CD14-positive monocyte (primary cell): ENCODE measurements around the gene GAS6. TPM values are rescaled to one million over a fixed set of nuclear protein-coding genes. Genes with fewer than 3 reads are reported as not detected.

Experiments used
- DNase-seq, 3 donors: peaks; one replicate each; pipeline ENCODE4 v3.0.0-alpha.2; 2011 to 2022
- H2AFZ ChIP-seq: 2 replicates; pipeline ENCODE4 v1.6.0; 2012; ENCODE audit warnings: mild to moderate bottlenecking, low read depth, low read length, inconsistent platforms; ENCODE audit not compliant: insufficient read depth, poor library complexity, severe bottlenecking
- H3K27ac ChIP-seq, 2 donors: 1 replicate in 1 of 2; 2 replicates in 1 of 2; pipeline ENCODE4 v1.5.1; 2012 to 2013; ENCODE audit warnings: low read length in 2 of 2, control low read depth in 1 of 2, inconsistent platforms in 1 of 2, low read depth in 1 of 2, mild to moderate bottlenecking in 1 of 2
- H3K27me3 ChIP-seq, 2 donors: one replicate each; pipeline versions ENCODE4 v1.6.0 to v1.6.1; 2011 to 2013; ENCODE audit warnings: low read length in 2 of 2; ENCODE audit not compliant: control insufficient read depth in 2 of 2, insufficient read depth in 2 of 2
- H3K36me3 ChIP-seq, 2 donors: replicated peaks in 1 of 2; 1 replicate in 1 of 2; 2 replicates in 1 of 2; pipeline versions ENCODE4 v1.5.1 to v1.6.1; 2012 to 2013; ENCODE audit warnings: low read length in 2 of 2, control low read depth in 1 of 2, inconsistent platforms in 1 of 2, mild to moderate bottlenecking in 1 of 2; ENCODE audit not compliant: insufficient read depth in 2 of 2, control insufficient read depth in 1 of 2
- H3K4me1 ChIP-seq, 2 donors: 1 replicate in 1 of 2; 2 replicates in 1 of 2; pipeline versions ENCODE4 v1.5.1 to v1.6.1; 2012 to 2013; ENCODE audit warnings: low read length in 2 of 2, control low read depth in 1 of 2, inconsistent platforms in 1 of 2, mild to moderate bottlenecking in 1 of 2, moderate library complexity in 1 of 2; ENCODE audit not compliant: insufficient read depth in 2 of 2, control insufficient read depth in 1 of 2
- H3K4me2 ChIP-seq: replicated peaks from 2 replicates; pipeline ENCODE3; 2012; ENCODE audit warnings: low read length, moderate library complexity, mild to moderate bottlenecking; ENCODE audit not compliant: poor library complexity, severe bottlenecking; ENCODE audit errors: extremely low read depth
- H3K4me3 ChIP-seq, 3 experiments: fragments of 200-600 bp in 1 of 3; sonication (generic) in 1 of 3; replicated peaks in 1 of 3; 1 replicate in 2 of 3; 2 replicates in 1 of 3; pipeline ENCODE4 v1.5.1; 2011 to 2013; ENCODE audit warnings: low read length in 3 of 3, mild to moderate bottlenecking in 3 of 3, control low read depth in 2 of 3, low read depth in 2 of 3, inconsistent platforms in 1 of 3, moderate library complexity in 1 of 3
- H3K79me2 ChIP-seq: 2 replicates; pipeline ENCODE4 v1.6.0; 2012; ENCODE audit warnings: mild to moderate bottlenecking, control low read depth, inconsistent platforms, low read length, moderate library complexity; ENCODE audit not compliant: insufficient read depth
- H3K9ac ChIP-seq: 2 replicates; pipeline ENCODE4 v1.6.0; 2017; ENCODE audit warnings: low read length, mild to moderate bottlenecking; ENCODE audit not compliant: insufficient read depth, poor library complexity, severe bottlenecking
- H3K9me3 ChIP-seq, 2 donors: replicated peaks in 1 of 2; 1 replicate in 1 of 2; 2 replicates in 1 of 2; pipeline versions ENCODE4 v1.5.1 to v1.6.1; 2012 to 2013; ENCODE audit warnings: low read length in 2 of 2, control low read depth in 1 of 2; ENCODE audit not compliant: control insufficient read depth in 1 of 2, insufficient read depth in 1 of 2
- H4K20me1 ChIP-seq: 2 replicates; pipeline ENCODE4 v1.6.0; 2012; ENCODE audit warnings: mild to moderate bottlenecking, low read length, control low read depth, moderate library complexity; ENCODE audit not compliant: insufficient read depth
- H3K27ac Mint-ChIP-seq, 7 donors: one replicate each; pipeline ENCODE4 v1.8.0; 2020; ENCODE audit warnings: mild to moderate bottlenecking in 7 of 7, mixed read lengths in 7 of 7, moderate library complexity in 6 of 7, inconsistent platforms in 2 of 7
- H3K27me3 Mint-ChIP-seq, 3 donors: one replicate each; pipeline ENCODE4 v1.8.0; 2021 to 2022; ENCODE audit warnings: low read depth in 3 of 3, mild to moderate bottlenecking in 3 of 3, mixed read lengths in 3 of 3, moderate library complexity in 3 of 3, inconsistent platforms in 1 of 3
- H3K36me3 Mint-ChIP-seq, 2 donors: one replicate each; pipeline ENCODE4 v1.8.0; 2020; ENCODE audit warnings: mixed read lengths in 2 of 2, inconsistent platforms in 1 of 2, mild to moderate bottlenecking in 1 of 2
- H3K4me1 Mint-ChIP-seq: one replicate; pipeline ENCODE4 v1.8.0; 2020; ENCODE audit warnings: mild to moderate bottlenecking, mixed read lengths
- H3K4me3 Mint-ChIP-seq, 2 donors: one replicate each; pipeline ENCODE4 v1.8.0; 2020; ENCODE audit warnings: mild to moderate bottlenecking in 2 of 2, mixed read lengths in 2 of 2, moderate library complexity in 1 of 2
- H3K9me3 Mint-ChIP-seq, 7 donors: one replicate each; pipeline ENCODE4 v1.8.0; 2020 to 2022; ENCODE audit warnings: mixed read lengths in 7 of 7, mild to moderate bottlenecking in 6 of 7, moderate library complexity in 6 of 7, inconsistent platforms in 2 of 7
- CTCF ChIP-seq: fragments of 200-600 bp; IDR thresholded peaks from one replicate; pipeline ENCODE4 v1.8.0; 2022; ENCODE audit warnings: antibody characterized with exemption, mild to moderate bottlenecking
- WGBS: methylation state at CpG from one replicate; pipeline ENCODE4 v1.1.5; 2013; ENCODE audit warnings: missing lambda C conversion rate; ENCODE audit not compliant: insufficient coverage; 5-methylcytosine and 5-hydroxymethylcytosine counted together
- intact Hi-C, 2 donors: fragments of 100-400 bp; cut with micrococcal nuclease; formaldehyde crosslinking; loops; one replicate each; pipeline versions ENCODE4 v1.15.0 to v1.15.1; 2023
- polyA plus RNA-seq, 3 donors: library from polyadenylated mRNA; depleted of rRNA in 1 of 3; unstranded in 2 of 3; stranded (reverse) in 1 of 3; fragments of 300-500 nt in 2 of 3; fragments of >200 nt in 1 of 3; fragmentation: Illumina TruSeq in 2 of 3; gene quantifications; 1 replicate in 2 of 3; 2 replicates in 1 of 3; pipeline ENCODE4 v1.2.3, GENCODE V29; 2012 to 2021

The GAS6 gene
- polyA plus RNA-seq, 3 donors, result 1.8 to 7.5 (median 1.9) TPM

GRCh38 chr13:113793718-113794085, 70.2 kb downstream of the GAS6 start:
- intact Hi-C loops, result no loop called here
- Mint-ChIP-seq H3K27ac (no peak overlapping the region), H3K27me3 (peaks cover 2 to 3% (median 2%) of the 10 kb centered on the region in 3 donors)

DNA sequence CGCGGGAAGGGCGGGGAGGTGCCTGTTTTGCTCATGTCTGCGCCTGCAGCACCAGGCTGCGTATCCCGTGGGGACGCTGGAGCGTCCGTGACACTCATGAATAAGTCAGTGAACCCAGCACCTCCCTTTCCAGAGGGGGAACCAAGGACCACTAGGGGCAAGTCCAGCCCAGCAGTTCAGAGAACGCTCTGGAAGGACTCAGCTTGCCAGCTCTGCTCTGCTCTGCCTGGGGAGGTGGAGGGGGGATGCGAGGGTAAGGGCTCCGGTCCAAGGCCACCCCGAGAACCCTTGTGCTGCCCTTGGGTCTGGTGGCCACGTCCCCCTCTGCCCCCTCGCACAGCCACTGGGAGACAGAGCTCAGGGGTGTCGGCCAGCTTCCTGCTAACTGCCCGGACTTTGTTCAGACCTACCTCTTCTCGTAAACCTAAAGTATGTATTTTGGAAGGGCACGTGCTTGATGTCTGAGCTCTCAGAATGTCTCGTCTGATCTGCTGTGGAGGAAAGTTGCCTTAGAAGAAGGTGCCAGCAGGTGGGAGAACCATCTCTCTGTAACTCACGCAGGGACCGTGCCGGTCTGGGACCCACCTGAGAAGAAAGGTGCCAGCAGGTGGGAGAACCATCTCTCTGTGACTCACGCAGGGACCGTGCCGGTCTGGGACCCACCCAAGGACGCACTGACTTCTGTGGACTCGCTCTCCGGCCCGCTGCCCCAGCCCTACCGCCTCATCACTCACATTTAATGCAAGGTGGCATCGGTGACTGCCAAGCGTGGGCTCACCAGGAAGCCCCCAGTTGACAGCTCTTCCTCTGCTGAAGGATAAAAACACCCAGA, 70.8 kb downstream of the GAS6 start:
- H3K4me1 ChIP-seq, result no peaks in the 10 kb centered on the region
- no peak for TF ChIP-seq CTCF
- H3K9ac ChIP-seq, result no peak overlapping the region
- no peak overlapping the region for H3K4me3 Mint-ChIP-seq
- H3K27me3 ChIP-seq, result no peaks in the 10 kb centered on the region
- peaks cover 2 to 5% (median 5%) of the 10 kb centered on the region in 3 donors for H3K27me3 Mint-ChIP-seq
- no peaks in the 10 kb centered on the region for H3K79me2 ChIP-seq
- no peak overlapping the region for H2AFZ ChIP-seq
- intact Hi-C loops, result no loop called here
- H3K4me3 ChIP-seq, result no peak overlapping the region
- no peaks in the 10 kb centered on the region for H3K4me1 Mint-ChIP-seq
- H3K9me3 ChIP-seq, result no peaks in the 10 kb centered on the region
- WGBS, result 91% methylated on average over 32 of the region's 33 CpGs
- DNase-seq, result no peak
- H4K20me1 ChIP-seq, result no peaks in the 10 kb centered on the region
- peaks cover 0 to 2% (median 0%) of the 10 kb centered on the region in 7 donors for H3K9me3 Mint-ChIP-seq
- H3K27ac Mint-ChIP-seq, result no peak overlapping the region
- no peaks in the 10 kb centered on the region for H3K36me3 ChIP-seq
- H3K36me3 Mint-ChIP-seq, result no peaks in the 10 kb centered on the region
- H3K4me2 ChIP-seq, result no peak overlapping the region
- H3K27ac ChIP-seq, result no peak overlapping the region

More at GRCh38 chr13:113793718-113794085, 70.2 kb downstream of the GAS6 start:
- Mint-ChIP-seq H3K9me3 (peaks cover 0 to 2% (median 0%) of the 10 kb centered on the region in 7 donors), H3K4me1 (no peaks in the 10 kb centered on the region), H3K4me3 (no peak overlapping the region), H3K36me3 (no peaks in the 10 kb centered on the region)
- no peak overlapping the region for H3K4me3 ChIP-seq
- H3K36me3 ChIP-seq, result no peaks in the 10 kb centered on the region
- no peak overlapping the region for H2AFZ ChIP-seq
- no peak for TF ChIP-seq CTCF
- no peak overlapping the region for H3K4me2 ChIP-seq
- DNase-seq, result no peak
- H3K79me2 ChIP-seq, result no peaks in the 10 kb centered on the region
- no peaks in the 10 kb centered on the region for H4K20me1 ChIP-seq
- no peaks in the 10 kb centered on the region for H3K9me3 ChIP-seq
- H3K4me1 ChIP-seq, result no peaks in the 10 kb centered on the region
- H3K27me3 ChIP-seq, result no peaks in the 10 kb centered on the region
- no peak overlapping the region for H3K27ac ChIP-seq
- 97% methylated on average over 15 of the region's 15 CpGs for WGBS
- H3K9ac ChIP-seq, result no peak overlapping the region
